ENCODE measurements around the gene GNG13.

GRCh38 chr16:817001-817906 is 16.7 kb upstream of the GNG13 start:
- TF ChIP-seq MAX (IDR thresholded peaks at IDR 0.05), result no peak
- TF ChIP-seq RAD21 (IDR thresholded peaks at IDR 0.05; ENCODE audit: low read depth), result no peak
- no peak for TF ChIP-seq EP300 (IDR thresholded peaks at IDR 0.05; ENCODE audit: borderline replicate concordance)

Data from Ishikawa (cell line).